SKM-1 treated with dmso at 0.1 percent for 144 hours (cell line): Measurements from ENCODE around the gene HSPA6.
A peak's percentile ranks its signal among the peaks of the same experiment; 100 is the strongest.
"Not testable (repeated sequence)": the region's sequence is repeated elsewhere in the genome, so short reads cannot be mapped to it uniquely, and the experiment has no call there.

Experiments used
- DNase-seq: peaks from one replicate; lab custom pipeline; 2025; ENCODE audit not compliant: unreplicated experiment; lab: John Stamatoyannopoulos, UW

The HSPA6 gene

DNA sequence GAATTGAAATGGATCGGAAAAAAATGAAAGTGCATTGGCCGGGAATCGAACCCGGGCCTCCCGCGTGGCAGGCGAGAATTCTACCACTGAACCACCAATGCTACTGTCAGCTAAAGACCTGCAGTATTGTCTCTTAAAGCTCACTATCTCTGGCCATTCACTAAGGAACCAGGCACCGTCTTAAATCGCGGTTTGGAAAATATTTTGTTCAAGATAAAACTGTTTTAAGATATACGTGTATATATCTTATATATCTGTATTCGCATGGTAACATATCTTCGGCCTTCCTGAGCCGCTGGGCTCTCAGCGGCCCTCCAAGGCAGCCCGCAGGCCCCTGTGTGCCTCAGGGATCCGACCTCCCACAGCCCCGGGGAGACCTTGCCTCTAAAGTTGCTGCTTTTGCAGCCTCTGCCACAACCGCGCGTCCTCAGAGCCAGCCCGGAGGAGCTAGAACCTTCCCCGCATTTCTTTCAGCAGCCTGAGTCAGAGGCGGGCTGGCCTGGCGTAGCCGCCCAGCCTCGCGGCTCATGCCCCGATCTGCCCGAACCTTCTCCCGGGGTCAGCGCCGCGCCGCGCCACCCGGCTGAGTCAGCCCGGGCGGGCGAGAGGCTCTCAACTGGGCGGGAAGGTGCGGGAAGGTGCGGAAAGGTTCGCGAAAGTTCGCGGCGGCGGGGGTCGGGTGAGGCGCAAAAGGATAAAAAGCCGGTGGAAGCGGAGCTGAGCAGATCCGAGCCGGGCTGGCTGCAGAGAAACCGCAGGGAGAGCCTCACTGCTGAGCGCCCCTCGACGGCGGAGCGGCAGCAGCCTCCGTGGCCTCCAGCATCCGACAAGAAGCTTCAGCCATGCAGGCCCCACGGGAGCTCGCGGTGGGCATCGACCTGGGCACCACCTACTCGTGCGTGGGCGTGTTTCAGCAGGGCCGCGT is at the start of gene HSPA6:
Gene HSPA6 (plus strand): TSS at position 724 of the 925 bp plus-strand sequence. CDS start 119 bp downstream, at position 843.
- DNase-seq, result peak; percentile 70

DNA sequence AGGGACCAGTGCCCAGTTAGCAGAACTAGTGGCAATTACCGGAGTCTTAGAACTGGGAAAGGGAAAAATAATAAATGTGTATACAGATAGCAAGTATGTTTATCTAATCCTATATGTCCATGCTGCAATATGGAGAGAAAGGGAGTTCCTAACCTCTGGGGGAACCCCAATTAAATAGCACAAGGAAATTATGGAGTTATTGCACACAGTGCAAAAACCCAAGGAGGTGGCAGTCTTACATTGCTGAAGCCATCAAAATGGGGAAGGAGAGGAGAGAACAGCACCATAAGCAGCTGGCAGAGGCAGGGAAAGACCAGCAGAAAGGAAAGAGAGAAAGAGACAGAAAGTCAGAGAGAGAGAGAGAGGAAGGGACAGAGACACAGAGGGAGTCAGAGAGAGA is 46.6 kb upstream of the HSPA6 start:
- DNase-seq, result not testable (repeated sequence)

DNA sequence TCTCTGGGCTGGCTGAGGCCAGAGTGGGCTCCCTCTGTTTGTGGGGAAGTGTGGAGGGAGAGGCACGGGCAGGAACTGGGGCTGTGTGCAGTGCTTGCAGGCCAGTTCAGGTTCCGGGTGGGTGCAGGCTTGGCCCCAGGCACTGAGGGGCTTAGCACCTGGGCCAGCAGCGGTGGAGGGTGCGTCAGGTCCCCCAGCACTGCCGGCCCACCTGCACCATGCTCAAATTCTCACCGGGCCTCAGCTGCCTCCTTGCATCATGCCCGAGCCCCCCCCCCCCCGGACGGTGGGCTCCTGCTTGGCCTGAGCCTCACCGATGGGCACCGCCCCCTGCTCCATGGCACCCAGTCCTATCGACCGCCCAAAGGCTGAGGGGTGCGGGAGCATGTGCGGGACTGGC is 45.4 kb upstream of the HSPA6 start:
- DNase-seq, result no peak

DNA sequence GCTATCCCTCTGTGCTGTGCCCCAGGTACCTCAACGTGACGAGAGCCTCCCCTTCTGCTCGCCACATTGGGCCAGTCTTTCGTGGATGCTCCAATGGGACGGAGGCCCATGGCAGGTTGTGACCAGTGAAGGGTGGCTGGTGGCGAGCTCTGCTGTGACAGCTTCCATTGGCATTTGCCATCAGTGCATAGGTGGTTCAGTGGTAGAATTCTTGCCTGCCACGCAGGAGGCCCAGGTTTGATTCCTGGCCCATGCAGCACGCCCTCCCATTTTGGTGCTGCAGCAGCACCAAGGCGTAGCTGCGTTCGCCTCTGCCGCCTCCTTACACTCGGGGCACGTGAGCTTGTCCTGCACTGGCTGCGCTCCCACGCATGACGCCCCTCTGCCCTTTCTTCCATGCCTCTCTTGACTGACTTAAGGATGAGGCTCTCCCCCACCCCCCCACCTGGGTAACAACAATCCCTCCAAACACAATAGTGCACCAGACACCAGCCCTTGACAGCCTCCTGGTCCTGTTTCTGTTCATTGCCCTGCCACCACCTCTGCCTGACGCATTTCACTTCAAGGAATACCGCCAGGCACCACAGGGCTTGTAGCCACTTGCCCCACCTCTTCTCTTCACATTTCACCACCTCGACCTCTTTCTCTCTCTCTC is 43.8 kb upstream of the HSPA6 start:
- DNase-seq, result no peak

DNA sequence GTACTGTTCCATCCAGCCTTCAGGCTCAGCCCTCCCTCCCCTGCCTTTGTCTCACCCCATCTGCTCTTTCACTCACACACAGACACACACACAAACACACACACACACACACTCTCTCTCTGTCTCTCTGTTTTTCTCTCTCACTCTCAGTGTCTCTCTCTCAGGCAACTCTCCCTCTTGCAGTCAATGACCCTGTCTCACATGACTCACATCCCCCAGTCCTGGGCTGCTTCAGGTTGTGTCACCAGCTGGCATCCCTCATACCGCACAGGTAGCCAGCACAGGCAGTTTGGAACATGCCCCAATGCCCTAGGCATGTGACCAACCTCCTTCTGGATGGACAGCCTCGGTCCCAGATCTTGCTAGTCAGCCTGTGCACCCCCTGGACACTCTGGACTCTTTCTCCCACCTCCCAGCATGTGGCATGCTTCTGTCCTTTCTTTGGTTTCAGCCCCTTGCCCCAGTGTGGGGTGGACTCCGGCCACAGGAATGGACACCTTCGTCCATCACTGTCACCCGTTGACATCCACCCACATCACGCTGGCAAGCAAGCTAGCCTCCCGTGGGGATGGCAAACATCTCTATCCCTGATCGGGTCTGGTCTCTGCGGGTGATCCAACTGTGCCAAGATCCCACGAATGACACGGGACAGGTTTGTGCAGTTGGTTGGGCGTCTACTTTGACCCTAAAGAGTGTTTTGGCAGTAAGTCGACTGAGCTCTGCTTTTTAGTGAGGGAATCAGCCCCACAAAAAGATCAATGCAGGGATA is 42.5 kb upstream of the HSPA6 start:
- no peak for DNase-seq

DNA sequence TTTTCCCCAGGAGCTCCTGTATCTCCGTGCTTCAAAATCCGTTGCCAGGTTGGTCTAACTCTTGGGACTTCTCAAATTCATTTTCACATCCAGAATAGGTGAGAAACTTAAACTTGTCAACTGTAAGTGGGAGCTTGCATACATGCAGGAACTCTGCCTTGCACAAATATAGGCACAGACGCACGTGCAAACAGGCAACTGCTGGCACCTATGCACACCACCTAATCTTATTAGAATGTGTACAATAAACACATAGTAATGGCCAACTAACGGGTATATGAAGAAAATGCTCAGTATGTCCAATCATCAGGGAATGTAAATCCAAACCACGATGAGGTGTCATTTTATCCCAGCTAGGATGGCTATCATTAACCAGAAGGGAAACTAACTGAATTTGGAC is 41.7 kb upstream of the HSPA6 start:
- no peak for DNase-seq

DNA sequence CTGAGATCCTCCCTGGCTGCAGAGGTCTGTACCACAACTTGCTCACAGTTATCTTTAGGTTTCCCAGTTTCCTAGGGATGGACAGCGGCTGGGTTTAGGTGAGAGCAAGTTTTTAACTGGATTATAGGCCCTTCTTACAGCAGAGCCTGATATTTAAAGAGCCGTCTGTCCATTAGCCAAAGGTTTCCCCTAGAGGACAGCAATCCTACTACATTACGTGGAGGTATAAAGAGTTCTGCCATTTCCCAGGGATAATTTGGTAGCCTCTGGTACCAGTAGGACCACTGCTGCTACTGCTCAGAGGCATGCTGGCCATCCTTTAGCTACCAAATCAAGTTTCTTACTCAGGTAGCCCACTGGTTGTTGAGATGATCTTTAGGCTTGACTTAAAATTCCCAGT is 41.0 kb upstream of the HSPA6 start:
- no peak for DNase-seq

DNA sequence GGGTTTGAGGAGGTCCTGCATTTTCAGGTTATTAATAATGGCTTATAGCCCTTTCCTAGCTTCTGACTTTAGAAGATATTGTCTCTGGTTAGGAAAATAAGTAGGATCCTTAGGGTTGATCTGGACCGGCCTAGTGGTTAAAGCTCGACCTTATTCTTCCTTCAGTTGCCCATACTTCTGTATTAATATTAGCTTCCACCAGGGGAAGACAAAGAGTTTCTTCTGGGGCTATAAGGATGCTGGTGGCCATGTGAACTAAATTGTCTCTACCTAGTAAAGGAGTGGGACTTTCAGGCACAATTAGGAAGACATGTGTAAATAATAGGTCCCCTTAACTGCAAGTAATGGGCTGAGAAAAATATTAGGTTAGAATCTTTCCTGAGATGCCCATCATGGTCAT is 39.7 kb upstream of the HSPA6 start:
- peak; percentile 57 for DNase-seq

DNA sequence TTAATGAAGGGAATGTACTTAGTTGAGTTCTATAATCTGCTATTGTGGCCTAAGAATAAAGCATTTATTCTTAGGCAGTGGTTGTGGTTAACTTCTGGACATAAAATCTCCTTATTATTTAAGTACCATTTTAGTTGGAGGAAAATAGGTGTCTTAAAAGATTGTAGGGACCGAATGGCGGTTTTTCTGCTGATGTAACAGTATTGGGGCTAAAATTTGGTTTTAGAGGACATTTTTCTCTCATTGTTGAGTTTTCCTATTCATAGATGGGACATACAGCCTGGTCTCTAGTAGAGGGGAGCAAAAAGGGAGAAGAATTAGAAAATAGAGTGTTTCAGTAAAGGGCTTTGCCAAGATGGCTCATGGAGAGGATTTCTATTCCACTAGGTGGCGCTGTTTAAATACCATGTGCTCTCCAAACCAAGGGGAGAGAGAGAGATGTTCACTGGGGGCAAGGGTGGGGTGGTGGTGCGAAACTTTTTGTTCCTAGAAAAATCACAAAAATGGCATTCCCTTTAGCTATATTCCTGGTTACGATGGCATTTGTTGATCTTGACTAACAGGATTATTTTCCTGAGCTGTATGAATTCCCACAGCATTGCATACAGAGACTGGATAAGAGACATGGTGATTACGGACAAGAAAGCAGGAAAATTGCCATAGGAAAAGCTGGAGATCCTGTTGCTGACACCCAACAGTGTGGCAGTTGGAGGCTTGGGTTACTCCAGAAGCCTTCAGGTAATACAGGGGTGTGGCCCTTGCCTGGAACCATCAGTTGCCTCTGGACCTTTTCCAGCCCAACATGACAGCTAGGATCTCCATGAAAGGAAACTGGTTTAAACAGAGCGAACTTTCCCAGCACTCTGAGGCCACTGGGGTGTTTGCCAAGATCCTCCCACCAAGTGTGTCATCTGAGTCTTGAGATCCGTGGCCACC is 37.3 kb upstream of the HSPA6 start:
- peak; percentile 73 for DNase-seq

DNA sequence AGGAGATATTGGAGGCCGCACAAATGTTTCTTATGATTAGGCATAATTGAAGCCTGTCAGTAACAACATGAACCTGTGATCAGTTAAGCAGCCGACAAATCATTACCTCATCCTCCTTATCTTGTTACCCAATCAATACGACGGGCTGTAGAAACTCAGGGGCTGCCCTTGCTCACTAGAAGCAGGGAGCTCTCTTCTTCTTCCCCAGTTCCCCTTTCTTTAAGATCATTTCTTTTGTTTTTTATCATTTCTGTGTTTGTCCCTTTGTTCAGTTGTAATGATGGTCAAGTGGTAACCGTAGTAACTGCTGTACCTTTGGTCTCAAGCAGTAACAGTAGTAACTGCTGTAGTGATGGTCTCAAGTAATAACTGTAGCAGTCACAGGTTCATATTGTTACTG is 32.9 kb upstream of the HSPA6 start:
- DNase-seq, result peak; percentile 90

DNA sequence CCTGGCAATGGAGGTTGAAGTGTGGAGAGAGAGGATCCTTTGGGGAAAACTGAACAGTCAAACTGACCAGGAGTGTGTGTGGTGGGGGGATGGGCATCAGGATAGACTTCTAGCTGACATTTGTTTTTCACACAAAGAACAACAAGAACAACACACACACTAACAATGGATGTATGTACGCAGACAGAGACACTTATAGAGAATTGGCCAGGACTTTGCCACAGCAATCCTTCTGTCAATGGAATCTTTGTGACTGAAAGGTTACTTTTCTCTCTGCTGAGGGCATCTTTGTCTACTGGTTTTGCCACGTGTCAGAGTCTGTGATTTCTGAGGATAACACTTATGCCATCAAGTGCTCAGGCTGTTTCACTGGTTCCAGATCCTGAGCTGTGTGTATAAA is 31.5 kb upstream of the HSPA6 start:
- DNase-seq, result no peak

DNA sequence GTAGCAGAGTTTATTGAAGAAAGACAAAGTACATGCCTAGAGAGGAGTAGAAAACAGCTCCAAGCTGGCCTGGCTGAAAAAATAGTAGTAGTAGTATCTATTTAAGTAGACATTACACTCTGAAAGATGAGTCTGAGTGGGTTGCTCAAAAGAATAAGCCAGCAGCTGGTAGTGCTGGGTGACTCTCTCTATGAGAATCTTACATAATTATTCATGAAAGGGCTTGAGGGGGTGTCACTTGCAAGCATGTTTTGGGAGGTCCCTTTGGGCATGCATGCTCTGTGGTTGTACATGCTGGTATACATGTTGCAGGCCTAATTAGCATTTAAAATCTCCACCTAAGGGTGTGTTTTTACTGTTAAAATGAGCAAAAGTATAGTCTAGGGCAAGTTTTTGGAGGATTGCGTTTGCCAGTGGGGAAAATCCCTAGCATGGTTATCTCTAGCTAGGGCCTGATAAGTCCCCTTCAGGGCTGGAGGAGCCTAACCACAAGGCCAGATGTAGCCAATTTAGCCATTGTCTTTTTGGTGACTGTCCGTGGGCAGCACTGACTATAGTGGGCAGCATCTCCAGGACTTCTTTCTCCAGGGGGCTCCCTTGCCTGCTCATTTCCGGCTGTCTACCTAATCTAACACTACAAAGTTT is 30.1 kb upstream of the HSPA6 start:
- no peak for DNase-seq

DNA sequence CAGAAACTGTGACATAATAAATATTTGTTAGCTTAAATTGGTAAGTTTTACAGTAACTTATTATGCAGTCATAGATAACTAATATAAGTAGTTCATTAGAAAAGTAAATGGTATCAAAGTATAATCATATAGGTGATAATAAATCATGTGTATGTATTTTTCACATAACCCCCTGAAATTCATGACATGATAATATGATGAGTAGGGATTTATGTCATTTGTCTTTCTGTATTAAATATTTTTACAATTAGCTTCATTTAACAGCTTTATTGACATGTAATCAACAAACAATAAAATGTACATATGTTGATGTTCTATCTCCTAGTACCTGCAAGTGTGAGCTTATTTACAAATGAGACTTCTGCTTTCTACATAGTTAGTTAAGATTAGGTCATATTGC is 28.9 kb upstream of the HSPA6 start:
- DNase-seq, result peak; percentile 23

DNA sequence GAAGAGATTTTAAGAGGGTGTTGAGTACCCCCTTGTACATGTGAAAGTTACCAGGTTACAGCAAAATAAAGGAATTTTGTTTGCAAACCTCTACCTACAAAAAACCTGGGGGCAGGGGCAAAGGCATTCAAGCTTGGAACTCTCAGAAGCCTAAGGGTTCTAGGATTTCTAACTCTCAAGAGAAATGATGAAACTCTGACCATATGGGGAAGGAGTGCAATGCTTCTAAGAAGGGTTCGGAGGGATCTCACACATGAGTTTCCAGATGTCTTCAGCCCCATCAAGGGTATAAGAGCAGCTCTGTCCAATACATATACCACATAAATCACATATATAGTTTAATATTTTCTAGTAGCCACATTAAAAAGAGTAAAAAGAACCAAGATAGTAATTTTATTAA is 26.4 kb upstream of the HSPA6 start:
- DNase-seq, result peak; percentile 72

DNA sequence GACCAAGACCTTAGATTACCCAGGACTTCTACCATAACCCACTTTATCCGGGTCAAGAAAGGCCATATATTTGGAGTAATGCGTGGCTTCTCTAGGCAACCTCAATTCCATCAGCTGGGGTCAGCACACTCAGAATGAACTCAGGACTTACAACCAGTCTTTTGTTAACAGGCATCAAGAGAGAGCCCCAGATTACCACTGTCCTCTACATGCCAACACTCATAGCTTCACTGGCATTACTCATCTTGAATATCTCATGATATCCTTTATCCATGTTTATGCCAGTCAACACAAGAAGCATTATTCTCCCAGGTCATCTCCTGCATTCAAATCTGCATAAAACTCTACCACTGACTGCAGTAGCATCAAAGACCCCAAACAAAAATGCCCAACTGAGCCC is 25.7 kb upstream of the HSPA6 start:
- DNase-seq, result no peak

DNA sequence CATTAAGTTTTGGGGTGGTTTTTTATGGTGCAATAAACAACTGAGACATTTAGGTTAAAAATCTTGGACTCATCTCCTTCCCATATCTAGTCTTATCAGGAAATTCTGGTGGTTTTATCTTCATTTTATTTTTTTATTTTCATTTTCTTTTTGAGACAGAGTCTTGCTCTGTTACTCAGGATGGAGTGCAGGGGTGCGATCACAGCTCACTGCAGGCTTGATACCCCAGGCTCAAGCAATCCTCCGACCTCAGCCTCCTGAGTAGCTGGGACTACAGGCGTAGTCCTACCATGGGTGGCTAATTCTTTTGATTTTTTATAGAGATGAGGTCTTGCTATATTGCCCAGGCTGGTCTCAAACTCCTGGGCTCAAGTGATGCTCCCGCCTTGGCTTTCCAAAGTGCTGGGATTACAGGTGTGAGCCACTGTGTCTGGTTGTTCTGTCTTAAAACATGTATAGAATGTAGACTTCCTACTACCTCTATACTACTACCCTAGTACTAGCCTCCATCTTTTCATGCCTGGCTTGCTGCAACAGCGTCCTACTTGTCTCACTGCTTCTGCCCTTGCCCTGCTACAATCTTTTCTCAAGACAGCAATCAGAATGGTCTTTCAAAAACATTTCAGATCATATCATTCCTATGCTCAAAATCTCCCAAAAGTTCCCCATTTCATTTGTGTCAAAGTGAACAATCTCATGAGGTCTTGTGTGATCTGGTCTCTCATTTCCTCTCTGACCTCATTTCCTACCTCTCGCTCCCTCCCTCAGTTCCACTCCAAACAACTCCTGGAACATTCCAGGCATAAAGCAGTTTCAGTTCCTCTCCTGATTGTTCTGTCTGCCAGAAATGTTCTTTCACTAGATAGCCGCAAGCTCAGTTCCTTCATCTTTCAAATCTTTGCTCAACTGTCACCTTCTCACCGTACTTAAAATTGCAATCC is 25.0 kb upstream of the HSPA6 start:
- DNase-seq, result peak; percentile 87

DNA sequence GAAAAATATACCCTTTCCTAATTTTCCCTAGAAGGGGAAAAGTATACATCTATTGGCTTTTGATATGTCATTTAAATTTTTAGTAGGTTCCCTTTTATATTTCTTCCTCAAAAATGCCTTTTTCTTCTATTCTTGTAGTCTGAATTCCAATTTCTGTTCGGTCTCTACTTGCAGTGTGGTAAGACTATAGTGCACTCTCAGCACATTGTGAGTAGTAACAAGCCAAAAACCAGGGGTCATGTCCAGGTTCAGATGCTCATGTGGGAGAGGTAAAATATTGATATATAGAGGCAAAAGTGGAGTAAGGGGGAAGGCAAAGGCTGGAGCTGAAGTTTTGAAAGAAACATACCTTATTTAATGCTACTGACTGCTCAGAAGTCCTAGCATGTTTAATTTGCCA is 23.1 kb upstream of the HSPA6 start:
- DNase-seq, result no peak

DNA sequence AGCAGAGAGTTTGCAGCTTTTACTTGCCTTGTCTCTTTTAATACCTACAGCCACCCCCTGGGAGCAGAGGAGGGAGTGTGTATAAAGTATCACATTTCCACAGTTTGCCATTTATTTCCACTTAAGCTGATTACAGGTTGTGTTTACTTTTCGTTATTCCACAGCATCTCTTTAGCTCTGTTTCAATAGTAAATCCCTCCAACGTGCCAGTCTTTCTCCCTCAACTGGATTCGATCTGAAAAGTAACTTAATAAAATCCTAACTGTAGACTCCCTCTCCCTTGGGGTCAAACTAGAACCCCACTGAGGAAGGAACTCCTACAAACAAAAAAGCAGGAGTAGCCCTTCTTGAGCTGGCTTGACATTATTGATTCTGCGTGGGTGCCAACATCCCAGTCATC is 22.2 kb upstream of the HSPA6 start:
- no peak for DNase-seq
